ENCODE measurements around the gene NOMO2.
"Not testable (repeated sequence)": the region's sequence is repeated elsewhere in the genome, so short reads cannot be mapped to it uniquely, and the experiment has no call there.

Gene NOMO2

DNA sequence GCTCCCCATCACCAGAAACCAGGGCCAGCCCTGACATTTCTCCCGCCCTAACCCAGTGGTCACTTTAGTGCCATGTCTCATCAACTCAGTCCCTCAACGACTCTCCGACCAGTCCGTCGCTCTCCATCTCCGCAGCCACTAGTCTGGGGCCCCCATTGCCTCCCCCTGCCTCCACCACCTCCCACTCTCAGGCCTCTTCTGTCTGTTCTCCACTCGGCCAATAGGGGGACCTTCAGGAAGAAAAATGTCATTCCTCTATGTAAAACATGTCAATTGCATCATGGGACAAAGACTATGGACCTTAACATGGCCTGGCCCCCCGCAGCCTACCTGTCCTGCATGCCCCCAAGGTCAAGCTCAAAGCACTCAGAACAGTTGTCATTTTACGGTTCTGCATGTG, 39.3 kb downstream of the NOMO2 start:
- DNase-seq (ENCODE audit: low read depth), result not testable (repeated sequence)

GRCh38 chr16:18521445-18522181, 40.3 kb downstream of the NOMO2 start:
- DNase-seq (ENCODE audit: low read depth), result not testable (repeated sequence)

DNA sequence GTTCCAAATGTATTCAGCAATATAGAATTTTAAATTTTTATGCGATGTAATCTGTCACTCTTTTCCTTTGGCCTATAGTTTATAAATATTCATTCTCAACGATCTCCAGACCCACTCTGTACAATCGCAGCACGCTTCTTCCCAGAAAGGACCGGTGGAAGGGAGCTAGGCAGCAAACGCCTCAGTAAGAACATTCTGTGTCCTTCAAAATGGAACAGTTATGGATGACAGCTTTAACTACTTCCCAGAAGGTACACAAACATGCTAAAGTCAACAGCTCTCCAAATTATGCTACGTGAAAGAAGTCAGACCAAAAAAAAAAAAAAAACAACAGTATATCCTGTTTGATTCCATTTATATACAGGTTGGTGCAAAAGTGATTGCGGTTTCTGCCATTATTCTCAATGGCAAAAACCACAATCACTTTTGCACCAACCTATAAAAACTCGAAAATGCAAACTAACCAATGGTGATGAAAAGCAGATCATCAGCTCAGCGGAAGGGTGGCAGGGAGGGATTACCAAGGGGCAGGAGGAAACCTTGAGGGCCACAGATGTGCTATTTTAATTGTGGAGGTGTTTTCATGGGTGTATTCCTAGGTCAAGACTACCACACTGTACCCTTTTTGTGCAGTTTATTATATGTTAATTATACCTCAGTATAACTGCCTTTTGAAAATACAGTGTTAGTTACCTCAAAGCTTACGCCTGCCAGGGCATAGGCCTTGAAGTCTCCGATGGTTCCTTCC, 43.2 kb downstream of the NOMO2 start:
- DNase-seq (ENCODE audit: low read depth), result not testable (repeated sequence)

- not testable (repeated sequence) for DNase-seq (ENCODE audit: low read depth)
These were observed 63.5 kb downstream of the NOMO2 start for GRCh38 chr16:18498430-18498829.

- DNase-seq (ENCODE audit: low read depth), result not testable (repeated sequence)
These were observed 64.9 kb downstream of the NOMO2 start for GRCh38 chr16:18497032-18497431.

DNA sequence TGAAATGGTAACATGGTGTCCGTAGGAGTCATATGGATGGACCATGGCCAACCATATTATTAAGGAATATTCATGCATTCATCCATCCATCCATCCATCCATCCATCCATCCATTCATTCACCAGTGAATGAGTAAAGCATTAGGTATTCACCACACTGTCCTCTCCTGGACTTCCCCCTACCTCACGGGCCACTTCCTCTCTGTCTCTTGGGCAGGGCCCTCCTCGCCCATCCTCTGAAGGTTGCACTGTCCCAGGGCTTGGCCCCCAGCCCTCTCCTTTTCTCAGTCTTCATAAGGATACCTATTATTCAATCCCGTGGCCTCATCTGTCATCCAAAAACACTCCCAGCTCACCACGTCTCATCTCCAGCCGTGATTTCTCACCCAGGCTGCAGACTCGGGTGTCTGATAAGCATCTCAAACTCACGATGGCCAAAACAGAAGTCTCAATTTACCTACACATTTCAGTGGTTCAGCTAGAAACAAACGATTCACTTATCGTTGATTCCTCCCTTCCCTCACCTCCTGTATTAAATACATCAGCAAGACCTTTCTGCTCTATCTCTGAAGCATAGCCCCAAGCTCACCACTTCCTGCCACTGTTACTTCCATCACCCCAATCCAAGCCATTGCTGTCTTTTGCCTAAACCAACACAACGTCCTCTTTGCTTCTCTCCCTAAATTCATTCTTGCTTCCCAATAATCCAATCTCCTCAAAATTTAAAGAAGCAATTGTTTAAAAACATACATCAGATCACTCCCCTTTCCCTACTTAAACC, 69.6 kb downstream of the NOMO2 start:
- DNase-seq (ENCODE audit: low read depth), result not testable (repeated sequence)

- not testable (repeated sequence) for DNase-seq (ENCODE audit: low read depth)
These were observed 125.9 kb downstream of the NOMO2 start for GRCh38 chr16:18436025-18436424.

- DNase-seq (ENCODE audit: low read depth), result not testable (repeated sequence)
These were observed 146.1 kb downstream of the NOMO2 start for GRCh38 chr16:18415827-18416226.

- DNase-seq (ENCODE audit: low read depth), result not testable (repeated sequence)
These were observed 152.2 kb downstream of the NOMO2 start for GRCh38 chr16:18409532-18410293.

DNA sequence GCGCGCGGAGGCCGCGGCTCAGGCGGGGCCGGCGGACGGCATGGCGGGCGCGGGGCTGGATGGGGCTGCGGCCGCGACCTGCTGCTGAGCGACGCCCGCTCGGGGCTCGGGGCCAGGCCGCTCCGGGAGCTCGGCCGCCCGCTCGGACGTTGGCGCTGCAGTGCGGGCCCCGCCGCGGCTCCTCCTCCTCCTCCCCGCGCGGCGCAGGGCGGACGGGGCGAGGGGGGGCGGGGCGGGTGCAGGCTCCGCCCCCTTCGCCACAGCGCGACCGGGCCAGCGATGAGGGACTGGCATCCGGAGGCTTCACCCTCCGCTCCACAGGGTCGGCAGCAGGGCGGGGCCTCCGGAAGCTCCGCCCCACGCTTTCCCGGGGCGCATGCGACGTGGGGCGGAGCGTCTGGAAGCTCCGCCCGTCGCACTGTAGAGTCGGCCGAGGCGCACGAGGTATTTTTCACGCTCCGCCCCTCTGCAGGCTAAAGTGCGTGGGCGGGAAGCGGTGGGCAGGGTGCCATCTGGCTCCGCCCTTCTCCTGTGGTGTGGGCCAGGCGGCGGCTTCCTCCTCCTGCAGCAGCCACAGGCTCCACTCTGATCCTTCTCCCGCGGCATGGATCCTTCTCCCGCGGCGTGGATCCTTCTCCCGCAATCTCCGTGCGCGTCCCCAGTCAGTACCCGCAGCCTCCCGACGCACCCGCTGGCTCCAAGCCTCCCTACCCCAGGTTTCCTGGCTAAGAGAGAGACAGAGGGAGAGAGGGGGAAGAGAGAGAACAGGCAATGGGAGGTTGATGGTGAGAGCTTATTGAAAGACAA, 159.8 kb downstream of the NOMO2 start:
- not testable (repeated sequence) for DNase-seq (ENCODE audit: low read depth)

DNA sequence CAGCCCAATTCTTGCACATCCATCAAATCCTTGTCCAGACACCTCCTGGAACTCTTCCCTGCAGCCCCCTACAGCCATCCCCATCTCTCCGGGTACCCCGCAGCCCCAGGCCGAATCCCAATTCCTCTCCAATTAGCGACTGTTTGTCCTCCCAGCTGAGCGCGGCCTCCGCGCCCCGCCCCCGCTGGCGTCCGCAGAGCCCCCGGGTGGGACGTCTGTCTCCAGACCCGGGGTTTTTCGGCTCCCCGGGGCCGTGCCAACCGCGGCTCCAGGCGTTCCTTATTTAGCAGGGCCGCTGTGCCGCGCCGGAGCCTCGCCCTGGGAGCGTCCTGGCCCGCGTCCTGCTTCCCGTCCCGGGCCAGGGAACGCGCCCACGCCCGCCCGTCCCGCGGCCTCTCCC, 160.7 kb downstream of the NOMO2 start:
- not testable (repeated sequence) for DNase-seq (ENCODE audit: low read depth)

DNA sequence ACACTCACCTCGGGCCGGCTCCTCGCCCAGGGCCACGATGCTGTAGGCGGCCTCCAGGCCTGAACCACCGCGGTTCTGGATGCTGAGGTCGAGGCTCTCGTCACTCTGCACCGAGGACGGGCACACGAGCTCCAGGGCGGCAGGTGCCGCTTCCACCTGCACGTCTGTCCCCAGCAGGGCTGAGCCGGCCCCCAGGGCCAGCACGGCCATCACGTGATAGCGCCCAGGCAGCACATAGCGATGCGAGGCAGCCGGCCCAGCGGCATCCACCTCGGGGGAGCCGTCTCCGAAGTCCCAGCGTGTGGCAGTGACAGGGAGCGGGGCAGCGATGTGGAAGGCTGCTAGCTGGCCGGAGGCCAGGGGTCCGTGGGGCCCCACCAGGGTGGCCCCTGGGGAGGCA, 167.5 kb downstream of the NOMO2 start:
- not testable (repeated sequence) for DNase-seq (ENCODE audit: low read depth)

DNA sequence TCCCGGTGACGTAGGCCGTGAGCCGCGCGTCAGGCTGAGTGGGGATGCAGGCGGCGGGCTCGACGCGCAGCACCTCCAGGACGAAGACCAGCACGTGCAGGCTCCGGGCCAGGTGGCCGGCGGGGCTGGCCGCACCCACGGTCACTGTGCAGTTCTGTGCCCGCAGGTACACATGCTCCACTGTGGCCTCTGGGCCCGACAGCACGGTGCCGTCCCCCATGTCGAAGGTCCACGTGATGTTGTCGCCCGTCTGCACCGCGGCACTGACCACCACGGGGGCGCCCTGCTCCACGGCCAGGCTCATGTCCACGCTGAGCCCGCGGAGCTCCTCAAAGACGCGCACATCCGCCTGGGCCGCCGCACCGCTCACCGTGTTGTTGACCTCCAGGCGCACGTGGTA, 174.1 kb downstream of the NOMO2 start:
- DNase-seq (ENCODE audit: low read depth), result not testable (repeated sequence)

GRCh38 chr16:18386517-18386916, 175.4 kb downstream of the NOMO2 start:
- DNase-seq (ENCODE audit: low read depth), result not testable (repeated sequence)

DNA sequence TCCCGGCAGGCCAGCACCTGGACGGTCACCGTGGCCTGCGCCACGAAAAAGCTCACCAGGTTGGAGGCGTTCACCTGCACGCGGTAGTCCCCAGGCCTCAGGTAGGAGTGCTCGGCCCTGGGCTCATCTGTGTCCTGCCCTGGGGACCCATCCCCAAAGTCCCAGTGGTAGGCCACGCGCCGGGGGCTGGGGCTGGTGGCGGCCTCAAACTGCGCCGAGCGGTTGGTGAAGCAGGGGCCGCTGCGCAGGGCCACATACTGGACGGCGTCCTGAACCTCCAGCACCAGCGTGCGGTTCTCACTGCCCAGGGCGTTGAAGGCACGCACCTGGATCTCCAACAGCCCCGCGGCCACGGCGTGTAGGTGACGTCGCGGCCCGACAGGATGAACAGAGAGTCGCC, 176.6 kb downstream of the NOMO2 start:
- not testable (repeated sequence) for DNase-seq (ENCODE audit: low read depth)

DNA sequence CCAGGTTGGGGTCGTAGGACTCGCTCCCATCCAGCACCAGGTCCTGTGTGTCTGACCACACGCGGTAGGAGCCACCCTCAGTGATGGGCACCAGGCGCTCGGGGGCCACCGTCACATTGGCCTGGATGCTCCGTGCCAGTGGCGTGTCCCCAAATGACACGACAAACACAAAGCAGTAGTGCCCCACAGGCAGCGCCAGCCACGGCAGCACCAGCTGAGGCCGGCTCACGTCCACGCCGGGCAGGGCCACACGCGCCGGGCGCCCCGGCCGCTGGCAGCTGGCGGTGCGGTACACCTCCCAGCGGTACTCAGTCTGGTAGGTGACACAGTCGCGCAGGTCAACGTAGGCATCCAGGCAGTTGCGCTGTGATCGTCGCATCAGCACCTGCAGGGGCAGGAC, 177.0 kb downstream of the NOMO2 start:
- not testable (repeated sequence) for DNase-seq (ENCODE audit: low read depth)

DNA sequence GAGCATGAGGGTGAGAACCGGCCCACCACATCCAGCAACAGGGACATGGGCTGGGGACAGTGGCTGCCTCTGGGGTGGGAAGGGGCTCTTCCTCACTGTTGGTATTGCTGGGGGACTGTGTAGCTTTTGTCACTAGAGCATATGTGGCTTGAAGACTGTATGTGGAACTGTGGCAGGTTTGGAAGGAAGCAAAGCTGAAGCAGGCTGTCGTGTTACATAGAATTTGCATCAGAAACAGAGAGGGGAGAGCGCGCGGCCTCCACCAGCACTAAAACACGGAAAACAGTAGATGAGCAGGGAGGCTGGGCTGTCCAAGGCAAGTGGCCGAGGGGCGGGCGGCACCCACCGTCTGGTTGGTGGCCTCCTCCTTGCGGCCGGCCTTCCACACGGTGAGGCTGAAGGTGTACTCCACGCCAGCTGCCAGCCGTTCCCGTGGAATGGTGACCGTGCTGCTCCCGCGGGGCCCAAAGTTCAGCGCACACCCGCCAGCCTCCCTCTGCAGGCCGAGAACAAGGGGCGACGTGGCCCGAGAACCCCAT, 177.7 kb downstream of the NOMO2 start:
- not testable (repeated sequence) for DNase-seq (ENCODE audit: low read depth)

DNA sequence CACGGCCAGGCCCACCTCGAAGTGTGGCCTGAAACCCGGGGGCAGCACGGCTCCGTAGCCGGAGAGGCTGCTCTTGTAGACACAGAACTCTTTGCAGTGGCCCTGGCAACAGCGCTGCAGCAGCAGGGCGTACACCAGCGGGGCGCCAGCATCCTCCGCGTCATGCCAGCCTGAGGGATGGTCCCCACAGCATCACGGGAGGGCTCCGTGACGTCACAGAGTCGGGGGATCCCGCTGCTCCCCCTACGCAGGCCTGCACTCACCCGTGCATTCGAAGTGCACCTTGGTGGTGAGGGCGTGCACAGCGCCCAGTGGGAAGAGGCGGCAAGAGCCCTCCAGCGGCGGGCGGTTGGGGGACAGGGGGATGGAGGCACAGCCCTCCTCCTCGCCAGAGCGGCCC, 179.2 kb downstream of the NOMO2 start:
- not testable (repeated sequence) for DNase-seq (ENCODE audit: low read depth)
